ENCODE results near the gene ZNF516.

ZNF516 gene

DNA sequence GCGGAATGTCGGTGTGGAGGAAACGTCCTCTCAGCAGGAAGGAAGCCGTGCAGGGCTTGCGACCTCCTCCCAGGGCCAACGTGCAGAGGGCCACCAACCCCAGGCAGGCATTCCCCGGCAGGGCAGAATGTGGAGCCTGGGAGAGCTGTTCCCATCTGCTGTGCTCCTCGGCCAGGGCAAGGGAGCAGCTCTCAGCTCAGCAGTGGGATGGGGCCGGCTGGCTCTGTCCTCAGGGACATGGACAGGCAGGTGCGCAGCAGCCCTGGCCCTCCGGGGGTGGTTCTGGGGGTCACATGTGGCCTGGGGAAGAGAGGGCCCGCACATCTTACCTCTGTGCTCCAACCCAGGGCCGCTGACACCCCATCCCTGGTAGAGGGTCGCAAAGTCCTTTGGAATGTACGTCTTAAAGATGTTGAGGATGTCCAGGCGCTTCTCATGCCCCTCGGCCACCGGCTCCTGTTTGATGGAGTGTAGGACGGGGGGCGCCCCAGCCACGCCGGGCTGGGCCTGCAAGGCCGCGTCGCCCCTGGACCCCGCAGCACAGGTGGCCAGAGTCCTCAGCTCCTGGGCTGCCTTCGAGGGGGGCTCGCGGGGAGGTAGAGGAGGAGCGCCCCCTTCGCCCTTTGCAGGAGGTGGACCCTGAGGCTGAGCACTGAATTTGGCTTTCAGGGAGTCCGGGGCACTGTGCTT lies 116.4 kb downstream of the ZNF516 start:
- no peak for TF ChIP-seq SIN3A (IDR thresholded peaks at IDR 0.05; ENCODE audit: borderline replicate concordance, insufficient read depth, low read length)

DNA sequence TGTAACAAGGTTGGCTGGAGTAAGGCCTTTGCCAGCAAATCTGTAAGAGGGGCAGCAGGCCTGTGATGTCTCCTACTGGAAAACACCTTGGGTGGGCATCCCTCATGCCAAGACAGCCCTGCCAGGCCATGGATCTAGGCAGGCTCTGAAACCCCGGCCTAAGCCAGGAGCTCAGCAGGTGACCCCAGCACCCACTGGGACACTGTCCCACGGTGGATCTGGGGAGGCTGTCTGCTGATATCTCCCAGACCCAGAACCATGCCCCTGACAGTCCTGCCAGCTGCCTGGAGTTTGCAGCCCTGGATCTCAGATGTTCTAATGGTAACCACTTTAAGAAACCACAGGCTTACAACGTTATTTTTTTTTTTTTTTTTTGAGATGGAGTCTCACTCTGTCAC lies 117.7 kb downstream of the ZNF516 start:
- TF ChIP-seq POLR2AphosphoS5 (IDR thresholded peaks at IDR 0.05; ENCODE audit: low read depth, low read length), result no peak
- TF ChIP-seq, protein P1, sequence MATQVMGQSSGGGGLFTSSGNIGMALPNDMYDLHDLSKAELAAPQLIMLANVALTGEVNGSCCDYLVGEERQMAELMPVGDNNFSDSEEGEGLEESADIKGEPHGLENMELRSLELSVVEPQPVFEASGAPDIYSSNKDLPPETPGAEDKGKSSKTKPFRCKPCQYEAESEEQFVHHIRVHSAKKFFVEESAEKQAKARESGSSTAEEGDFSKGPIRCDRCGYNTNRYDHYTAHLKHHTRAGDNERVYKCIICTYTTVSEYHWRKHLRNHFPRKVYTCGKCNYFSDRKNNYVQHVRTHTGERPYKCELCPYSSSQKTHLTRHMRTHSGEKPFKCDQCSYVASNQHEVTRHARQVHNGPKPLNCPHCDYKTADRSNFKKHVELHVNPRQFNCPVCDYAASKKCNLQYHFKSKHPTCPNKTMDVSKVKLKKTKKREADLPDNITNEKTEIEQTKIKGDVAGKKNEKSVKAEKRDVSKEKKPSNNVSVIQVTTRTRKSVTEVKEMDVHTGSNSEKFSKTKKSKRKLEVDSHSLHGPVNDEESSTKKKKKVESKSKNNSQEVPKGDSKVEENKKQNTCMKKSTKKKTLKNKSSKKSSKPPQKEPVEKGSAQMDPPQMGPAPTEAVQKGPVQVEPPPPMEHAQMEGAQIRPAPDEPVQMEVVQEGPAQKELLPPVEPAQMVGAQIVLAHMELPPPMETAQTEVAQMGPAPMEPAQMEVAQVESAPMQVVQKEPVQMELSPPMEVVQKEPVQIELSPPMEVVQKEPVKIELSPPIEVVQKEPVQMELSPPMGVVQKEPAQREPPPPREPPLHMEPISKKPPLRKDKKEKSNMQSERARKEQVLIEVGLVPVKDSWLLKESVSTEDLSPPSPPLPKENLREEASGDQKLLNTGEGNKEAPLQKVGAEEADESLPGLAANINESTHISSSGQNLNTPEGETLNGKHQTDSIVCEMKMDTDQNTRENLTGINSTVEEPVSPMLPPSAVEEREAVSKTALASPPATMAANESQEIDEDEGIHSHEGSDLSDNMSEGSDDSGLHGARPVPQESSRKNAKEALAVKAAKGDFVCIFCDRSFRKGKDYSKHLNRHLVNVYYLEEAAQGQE (IDR thresholded peaks at IDR 0.05; ENCODE audit: insufficient read depth in 1 of 2, low read depth in 2 of 2, low read length in 2 of 2), result no peak
- no peak for TF ChIP-seq TAF1 (IDR thresholded peaks at IDR 0.05; ENCODE audit: borderline replicate concordance, insufficient read depth, low read length)
- no peak for TF ChIP-seq FOXP2 (optimal IDR thresholded peaks at IDR 0.05; ENCODE audit: borderline replicate concordance, extremely low read depth, extremely low read length, insufficient read depth)
- TF ChIP-seq SIN3A (IDR thresholded peaks at IDR 0.05; ENCODE audit: borderline replicate concordance, insufficient read depth, low read length), result no peak

DNA sequence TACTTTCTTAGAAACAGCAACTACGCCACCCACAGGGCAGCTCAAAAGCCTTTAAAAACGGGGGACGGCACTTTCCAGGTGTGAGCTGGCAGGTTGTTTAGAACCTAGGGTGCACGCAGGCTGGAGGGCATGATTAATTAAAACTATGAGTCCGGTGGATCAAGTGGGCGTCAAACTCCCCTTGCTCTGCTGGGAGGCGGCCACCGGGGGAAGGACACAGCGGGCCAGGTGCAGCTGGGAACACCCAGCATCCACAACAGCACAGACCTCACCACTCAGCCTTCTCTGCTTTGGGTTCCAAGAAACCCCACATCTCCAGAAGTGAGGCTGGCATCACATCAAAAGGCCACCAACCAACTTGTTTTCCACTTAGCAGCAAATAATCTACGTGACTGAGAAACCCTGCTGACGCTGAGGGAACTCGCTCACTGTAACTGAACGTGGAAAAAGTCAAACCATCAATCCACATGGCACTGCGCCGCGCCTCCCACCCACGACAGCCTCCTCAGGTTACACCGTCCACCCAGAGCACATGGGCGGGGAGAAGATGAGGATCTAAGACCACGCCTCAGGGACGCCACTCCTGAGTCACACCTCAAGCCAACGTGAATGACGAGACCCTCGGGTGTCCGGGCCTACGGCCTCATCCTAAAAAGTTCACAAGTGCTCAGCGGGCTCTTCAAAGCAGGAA lies 118.2 kb downstream of the ZNF516 start:
- TF ChIP-seq FOXP2 (optimal IDR thresholded peaks at IDR 0.05; ENCODE audit: borderline replicate concordance, extremely low read depth, extremely low read length, insufficient read depth), result no peak
- no peak for TF ChIP-seq SIN3A (IDR thresholded peaks at IDR 0.05; ENCODE audit: borderline replicate concordance, insufficient read depth, low read length)
- TF ChIP-seq TAF1 (IDR thresholded peaks at IDR 0.05; ENCODE audit: borderline replicate concordance, insufficient read depth, low read length), result no peak
- TF ChIP-seq, protein P1 (IDR thresholded peaks at IDR 0.05; ENCODE audit: insufficient read depth in 1 of 2, low read depth in 2 of 2, low read length in 2 of 2), result no peak
- TF ChIP-seq POLR2AphosphoS5 (IDR thresholded peaks at IDR 0.05; ENCODE audit: low read depth, low read length), result no peak

DNA sequence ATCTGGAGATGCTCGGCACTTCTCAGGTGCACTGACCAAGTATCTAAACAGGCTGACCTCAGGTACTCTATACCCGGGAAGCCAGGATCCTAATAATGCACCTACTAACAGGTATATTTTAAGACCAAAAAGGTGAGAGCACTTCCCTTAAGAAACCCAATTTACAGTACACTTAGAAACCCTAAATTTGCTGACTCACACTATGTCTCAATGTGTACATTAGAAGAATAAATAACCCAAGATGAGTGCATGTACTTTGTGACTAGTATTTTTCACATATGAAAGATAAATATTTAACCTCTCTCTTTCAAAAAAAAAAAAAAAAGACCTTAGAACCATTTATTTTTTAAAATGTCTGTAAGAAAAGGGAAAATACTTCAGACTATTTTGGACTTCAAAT lies 118.8 kb downstream of the ZNF516 start:
- TF ChIP-seq, protein P1 (IDR thresholded peaks at IDR 0.05; ENCODE audit: insufficient read depth in 1 of 2, low read depth in 2 of 2, low read length in 2 of 2), result no peak
- TF ChIP-seq SIN3A (IDR thresholded peaks at IDR 0.05; ENCODE audit: borderline replicate concordance, insufficient read depth, low read length), result no peak
- TF ChIP-seq TAF1 (IDR thresholded peaks at IDR 0.05; ENCODE audit: borderline replicate concordance, insufficient read depth, low read length), result no peak
- TF ChIP-seq FOXP2 (optimal IDR thresholded peaks at IDR 0.05; ENCODE audit: borderline replicate concordance, extremely low read depth, extremely low read length, insufficient read depth), result no peak
- TF ChIP-seq POLR2AphosphoS5 (IDR thresholded peaks at IDR 0.05; ENCODE audit: low read depth, low read length), result no peak

DNA sequence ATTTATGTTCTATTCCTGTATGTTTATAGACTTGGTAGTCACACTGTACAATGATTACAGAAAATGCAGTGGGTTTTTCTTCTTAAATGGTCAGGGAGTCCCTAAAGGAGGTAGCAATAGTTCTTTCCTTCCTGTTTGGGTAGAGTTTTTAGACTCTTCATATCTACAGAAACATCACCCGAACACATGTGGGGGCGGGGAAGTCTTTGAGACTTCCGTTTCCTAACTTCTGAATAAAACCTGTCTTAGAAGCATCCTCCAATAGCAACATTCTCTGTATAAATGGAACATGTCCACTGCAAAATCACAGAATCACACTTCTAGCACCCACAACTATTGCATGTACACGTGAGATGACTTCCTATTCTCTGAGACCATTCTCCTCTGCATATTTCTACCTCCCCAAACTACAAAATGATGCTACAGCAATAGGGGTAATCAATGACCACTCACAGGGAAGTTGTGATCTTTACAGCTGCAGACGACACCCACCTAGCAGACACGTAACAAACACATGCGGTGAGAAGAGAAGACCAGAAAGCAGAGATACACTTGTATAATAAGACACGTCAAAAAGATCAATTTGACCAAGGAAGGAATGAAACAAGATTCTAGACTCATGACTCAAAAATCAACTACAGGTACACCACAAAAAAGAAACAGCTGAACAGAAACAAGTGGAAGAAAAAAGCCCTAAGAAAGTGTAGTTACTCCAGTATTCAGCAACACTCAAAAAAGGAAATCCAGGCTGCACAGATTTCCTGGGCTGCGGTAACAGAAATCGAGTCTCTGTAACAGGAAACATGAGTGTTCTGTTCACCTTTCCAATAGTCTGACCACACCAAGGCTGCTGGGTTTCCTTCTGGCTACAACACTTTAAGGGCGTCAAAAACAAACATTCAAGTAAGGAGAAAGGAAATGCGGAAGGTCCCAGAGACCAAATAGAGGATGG lies 120.4 kb downstream of the ZNF516 start:
- no peak for TF ChIP-seq SIN3A (IDR thresholded peaks at IDR 0.05; ENCODE audit: borderline replicate concordance, insufficient read depth, low read length)
- TF ChIP-seq, protein P1 (IDR thresholded peaks at IDR 0.05; ENCODE audit: insufficient read depth in 1 of 2, low read depth in 2 of 2, low read length in 2 of 2), result no peak
- no peak for TF ChIP-seq TAF1 (IDR thresholded peaks at IDR 0.05; ENCODE audit: borderline replicate concordance, insufficient read depth, low read length)
- TF ChIP-seq FOXP2 (optimal IDR thresholded peaks at IDR 0.05; ENCODE audit: borderline replicate concordance, extremely low read depth, extremely low read length, insufficient read depth), result no peak
- no peak for TF ChIP-seq POLR2AphosphoS5 (IDR thresholded peaks at IDR 0.05; ENCODE audit: low read depth, low read length)
